B cell (primary cell): Measurements from ENCODE around the gene KRT84. TPM values are rescaled to one million over a fixed set of nuclear protein-coding genes. Genes with fewer than 3 reads are reported as not detected.

Source experiments
- ATAC-seq: fragments of 200-7000 bp; cut with Tn5 transposase; one replicate; pipeline ENCODE4 v1.10.0; 2021; ENCODE audit warnings: low read depth, mild to moderate bottlenecking, moderate number of reproducible peaks, moderate library complexity
- CTCF ChIA-PET: fragments of 350-600 bp; sonication (Branson Sonifier 250); formaldehyde crosslinking; loops from one replicate; lab custom pipeline; 2021; ENCODE audit warnings: antibody characterized with exemption, inconsistent platforms; lab: Charles Lee
- POLR2A ChIA-PET: fragments of 350-600 bp; sonication (Branson Sonifier 250); formaldehyde crosslinking; loops from one replicate; lab custom pipeline; 2021; ENCODE audit warnings: antibody characterized with exemption; lab: Charles Lee
- DNase-seq: peaks from one replicate; pipeline ENCODE4 v3.0.0; 2013
- H2AFZ ChIP-seq: 2 replicates; pipeline ENCODE4 v1.6.1; 2012; ENCODE audit warnings: mild to moderate bottlenecking, low read depth, low read length; ENCODE audit not compliant: insufficient read depth, poor library complexity, severe bottlenecking
- H3K27ac ChIP-seq, 2 donors: 1 replicate in 1 of 2; 2 replicates in 1 of 2; pipeline ENCODE4 v1.5.1; 2012 to 2013; ENCODE audit warnings: low read length in 2 of 2, mild to moderate bottlenecking in 2 of 2, moderate library complexity in 1 of 2
- H3K27me3 ChIP-seq, 4 experiments: fragments of 200-600 bp in 1 of 4; sonication (generic) in 1 of 4; replicated peaks in 1 of 4; 1 replicate in 2 of 4; 2 replicates in 2 of 4; pipeline versions ENCODE4 v1.6.1 to v1.7.0; 2013 to 2016; ENCODE audit warnings: low read length in 3 of 4, mild to moderate bottlenecking in 2 of 4, mixed read lengths in 1 of 4, moderate library complexity in 1 of 4; ENCODE audit not compliant: insufficient read depth in 4 of 4, control insufficient read depth in 3 of 4; ENCODE audit errors: control extremely low read depth in 1 of 4
- H3K36me3 ChIP-seq, 2 experiments: replicated peaks in 1 of 2; 1 replicate in 1 of 2; 2 replicates in 1 of 2; pipeline versions ENCODE4 v1.6.1 to v1.7.1; 2013; ENCODE audit warnings: low read length in 1 of 2; ENCODE audit not compliant: insufficient read depth in 2 of 2, control insufficient read depth in 1 of 2; ENCODE audit errors: control extremely low read depth in 1 of 2, extremely low read depth in 1 of 2
- H3K4me1 ChIP-seq, 2 donors: fragments of 200-600 bp in 1 of 2; sonication (generic) in 1 of 2; 1 replicate in 1 of 2; 2 replicates in 1 of 2; pipeline versions ENCODE4 v1.5.1 to v1.6.1; 2013 to 2017; ENCODE audit warnings: low read length in 2 of 2; ENCODE audit not compliant: control insufficient read depth in 2 of 2, insufficient read depth in 2 of 2
- H3K4me2 ChIP-seq: replicated peaks from 2 replicates; pipeline ENCODE3; 2012; ENCODE audit warnings: mild to moderate bottlenecking, low read depth, low read length; ENCODE audit not compliant: poor library complexity, severe bottlenecking
- H3K4me3 ChIP-seq, 5 experiments: fragments of 200-600 bp in 1 of 5; sonication (generic) in 1 of 5; 1 replicate in 3 of 5; 2 replicates in 2 of 5; pipeline versions ENCODE4 v1.5.1 to v1.7.0; 2011 to 2016; ENCODE audit warnings: low read length in 4 of 5, mild to moderate bottlenecking in 4 of 5, low read depth in 2 of 5, control low read depth in 1 of 5, moderate library complexity in 1 of 5; ENCODE audit not compliant: insufficient read depth in 1 of 5; ENCODE audit errors: control extremely low read depth in 1 of 5, extremely low read depth in 1 of 5
- H3K79me2 ChIP-seq: fragments of 200-600 bp; sonication (generic); one replicate; pipeline ENCODE4 v1.6.0; 2016; ENCODE audit warnings: low read length; ENCODE audit not compliant: control insufficient read depth, insufficient read depth
- H3K9ac ChIP-seq: fragments of 200-600 bp; sonication (generic); 2 replicates; pipeline ENCODE4 v1.6.1; 2017; ENCODE audit warnings: mild to moderate bottlenecking, low read length, moderate library complexity
- H3K9me3 ChIP-seq, 3 donors: one replicate each; pipeline versions ENCODE4 v1.6.1 to v1.7.1; 2013; ENCODE audit warnings: low read length in 2 of 3; ENCODE audit not compliant: control insufficient read depth in 2 of 3, insufficient read depth in 1 of 3; ENCODE audit errors: control extremely low read depth in 1 of 3
- H4K20me1 ChIP-seq: 2 replicates; pipeline ENCODE4 v1.6.0; 2012; ENCODE audit warnings: mild to moderate bottlenecking, low read length; ENCODE audit not compliant: insufficient read depth, control insufficient read depth, poor library complexity, severe bottlenecking
- H3K27ac Mint-ChIP-seq: one replicate; pipeline ENCODE4 v1.8.0; 2021; ENCODE audit warnings: mixed read lengths
- H3K27me3 Mint-ChIP-seq: one replicate; pipeline ENCODE4 v1.8.0; 2021; ENCODE audit warnings: mixed read lengths
- H3K4me1 Mint-ChIP-seq: one replicate; pipeline ENCODE4 v1.8.0; 2021; ENCODE audit warnings: mixed read lengths
- H3K4me3 Mint-ChIP-seq: one replicate; pipeline ENCODE4 v1.8.0; 2021; ENCODE audit warnings: mixed read lengths
- H3K9me3 Mint-ChIP-seq: one replicate; pipeline ENCODE4 v1.8.0; 2022; ENCODE audit warnings: mixed read lengths; ENCODE audit not compliant: insufficient read depth
- CTCF ChIP-seq: fragments of 200-600 bp; IDR thresholded peaks from one replicate; pipeline ENCODE4 v1.8.0; 2022; ENCODE audit warnings: antibody characterized with exemption, mild to moderate bottlenecking
- EZH2 ChIP-seq: IDR thresholded peaks from 2 replicates; pipeline ENCODE4 v1.6.1; 2012; ENCODE audit warnings: borderline replicate concordance, low read depth, mild to moderate bottlenecking, moderate library complexity, low read length; ENCODE audit not compliant: insufficient read depth, poor library complexity, severe bottlenecking
- WGBS: methylation state at CpG from one replicate; pipeline ENCODE4 v1.1.5; 2013; ENCODE audit warnings: missing lambda C conversion rate; ENCODE audit not compliant: insufficient coverage; 5-methylcytosine and 5-hydroxymethylcytosine counted together
- intact Hi-C: fragments of 100-400 bp; cut with micrococcal nuclease; formaldehyde crosslinking; loops from one replicate; pipeline ENCODE4 v1.10.0; 2022
- polyA plus RNA-seq: library from polyadenylated mRNA; depleted of rRNA; stranded (reverse); fragments of >200 nt; gene quantifications from 2 replicates; pipeline ENCODE4 v1.2.3, GENCODE V29; 2012
- total RNA-seq, 2 donors: library from RNA; stranded (reverse); fragments of 120-200 nt in 1 of 2; gene quantifications; 1 replicate in 1 of 2; 2 replicates in 1 of 2; pipeline versions ENCODE4 v1.2.3 to v1.2.4, GENCODE V29; 2013 to 2022

KRT84 gene
- total and polyA plus RNA-seq, 2 donors (not counting 1 experiment from before 2014, with no cell fraction given), result not detected

GRCh38 chr12:52331039-52331438, 54.4 kb downstream of the KRT84 start:
- CTCF ChIA-PET, result no interaction called here
- POLR2A ChIA-PET, result no interaction called here
- peaks cover 13% of the 10 kb centered on the region for H3K27me3 Mint-ChIP-seq
- no peak for ATAC-seq
- intact Hi-C loops, result no loop called here
- TF ChIP-seq EZH2 (no peak), CTCF (no peak)
- peaks cover 0 to 3% of the 10 kb centered on the region in 2 donors for H3K4me1 ChIP-seq
- WGBS, result 82% methylated on average over 1 of the region's 1 CpG
- H3K4me1 Mint-ChIP-seq, result peaks cover 4% of the 10 kb centered on the region
- peaks cover 0 to 6% (median 1%) of the 10 kb centered on the region in 4 experiments for H3K27me3 ChIP-seq
- H3K36me3 ChIP-seq, result no peaks in the 10 kb centered on the region
- H3K4me3 Mint-ChIP-seq, result no peak overlapping the region
- no peaks in the 10 kb centered on the region for H3K79me2 ChIP-seq
- H3K27ac ChIP-seq, result no peak overlapping the region
- H3K9ac ChIP-seq, result no peak overlapping the region
- no peak overlapping the region for H2AFZ ChIP-seq
- H3K4me2 ChIP-seq, result no peak overlapping the region
- H3K27ac Mint-ChIP-seq, result no peak overlapping the region
- H3K4me3 ChIP-seq, result no peak overlapping the region
- DNase-seq, result no peak
- H4K20me1 ChIP-seq, result no peaks in the 10 kb centered on the region
- H3K9me3 Mint-ChIP-seq, result no peaks in the 10 kb centered on the region
- H3K9me3 ChIP-seq, result peaks cover 0 to 5% (median 0%) of the 10 kb centered on the region in 3 donors

- no peak for ATAC-seq
- H3K27ac Mint-ChIP-seq, result no peak overlapping the region
- no peaks in the 10 kb centered on the region for H4K20me1 ChIP-seq
Observed at GRCh38 chr12:52327830-52328500, 57.5 kb downstream of the KRT84 start.

More at GRCh38 chr12:52327830-52328500, 57.5 kb downstream of the KRT84 start:
- Histone ChIP-seq H3K4me2 (no peak overlapping the region), H3K4me3 (no peak overlapping the region), H3K27ac (no peak overlapping the region), H3K9me3 (no peaks in the 10 kb centered on the region), H3K79me2 (no peaks in the 10 kb centered on the region), H3K27me3 (peaks cover 0 to 16% (median 4%) of the 10 kb centered on the region in 4 experiments), H3K4me1 (peaks cover 0 to 3% of the 10 kb centered on the region in 2 donors), H3K9ac (no peak overlapping the region), H3K36me3 (no peaks in the 10 kb centered on the region), H2AFZ (no peak overlapping the region)
- DNase-seq, result no peak
- Mint-ChIP-seq H3K4me3 (no peak overlapping the region), H3K4me1 (peaks cover 4% of the 10 kb centered on the region), H3K27me3 (peaks cover 23% of the 10 kb centered on the region), H3K9me3 (no peaks in the 10 kb centered on the region)
- CTCF ChIA-PET, result interaction anchor here (0.7 to 1.6 kb wide), 16 partner anchors 9 to 208 kb away, joined by 3 to 11 read pairs (median 4); no protein-coding TSS in a partner anchor
- POLR2A ChIA-PET, result no interaction called here
- WGBS, result 71% methylated on average over 10 of the region's 10 CpGs
- TF ChIP-seq EZH2 (no peak), CTCF (no peak)
- intact Hi-C loops, result loop anchor here (1.0 kb wide), 1 partner anchor 30 kb away; no protein-coding TSS in a partner anchor
